Germinal center (tissue), 1 donor: Measurements from ENCODE around the gene CHRNB2.

Experiments used
- DNase-seq: peaks from one replicate; pipeline ENCODE4 v3.0.0; 2012; ENCODE audit warnings: mixed read lengths, low spot score

The CHRNB2 gene

DNA sequence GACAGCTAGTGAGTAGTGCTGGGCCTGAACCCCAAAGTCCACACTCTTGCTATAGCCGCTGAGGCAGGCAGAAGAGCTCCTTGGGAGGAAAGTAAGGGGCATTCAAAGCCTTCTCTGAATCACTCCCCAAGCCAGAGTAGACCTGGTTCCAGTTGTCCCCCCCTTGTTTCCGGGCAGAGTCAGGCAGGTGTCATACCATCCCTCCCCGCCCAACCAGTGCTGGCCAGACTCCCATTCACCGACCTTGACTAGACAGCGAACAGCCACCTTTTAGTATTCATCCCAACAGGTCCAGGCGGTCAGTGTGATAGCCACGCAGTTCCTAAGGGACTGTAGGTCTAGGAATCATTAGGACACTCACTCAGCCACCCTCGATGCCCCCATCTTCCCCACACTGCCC lies 11.8 kb downstream of the CHRNB2 start:
- no peak for DNase-seq

DNA sequence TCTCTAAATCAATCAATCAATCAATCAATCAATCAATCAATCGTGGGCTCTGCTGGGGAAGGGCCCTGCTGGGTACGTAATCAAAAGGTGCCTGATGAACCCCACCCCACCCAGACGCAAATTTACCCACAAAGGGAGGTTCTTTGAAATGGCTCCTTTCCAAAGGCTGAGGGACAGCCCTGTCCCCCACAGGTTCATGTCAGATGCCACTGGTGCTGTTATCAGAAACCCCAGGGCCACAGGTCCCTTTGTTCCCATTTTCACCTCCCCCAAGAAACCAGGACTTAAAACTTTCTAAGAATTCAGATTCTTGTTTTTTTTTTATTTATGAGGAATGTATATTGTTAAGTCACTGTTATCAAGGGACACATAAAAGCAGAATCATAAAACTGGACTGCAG lies 14.2 kb downstream of the CHRNB2 start:
- DNase-seq: no peak

DNA sequence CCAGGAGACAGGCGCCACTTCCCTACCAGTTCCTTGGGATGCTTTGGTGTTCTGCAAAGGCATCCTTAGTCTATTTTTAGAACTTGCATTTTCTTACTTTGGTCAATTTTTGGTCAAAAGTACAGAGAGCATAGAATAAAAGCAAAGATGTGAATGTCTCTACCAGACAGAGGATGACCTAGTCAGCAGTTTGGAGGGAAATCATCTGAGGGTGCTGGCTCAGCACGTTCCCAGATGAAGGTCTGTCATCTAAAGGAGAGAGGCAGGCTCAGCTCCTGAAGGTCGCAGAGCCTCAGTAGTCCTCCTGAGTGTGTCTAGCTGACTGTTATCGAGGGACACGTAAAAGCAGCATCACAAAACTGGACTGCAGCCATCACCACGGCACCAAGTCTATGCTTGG lies 15.3 kb downstream of the CHRNB2 start:
- DNase-seq: no peak

DNA sequence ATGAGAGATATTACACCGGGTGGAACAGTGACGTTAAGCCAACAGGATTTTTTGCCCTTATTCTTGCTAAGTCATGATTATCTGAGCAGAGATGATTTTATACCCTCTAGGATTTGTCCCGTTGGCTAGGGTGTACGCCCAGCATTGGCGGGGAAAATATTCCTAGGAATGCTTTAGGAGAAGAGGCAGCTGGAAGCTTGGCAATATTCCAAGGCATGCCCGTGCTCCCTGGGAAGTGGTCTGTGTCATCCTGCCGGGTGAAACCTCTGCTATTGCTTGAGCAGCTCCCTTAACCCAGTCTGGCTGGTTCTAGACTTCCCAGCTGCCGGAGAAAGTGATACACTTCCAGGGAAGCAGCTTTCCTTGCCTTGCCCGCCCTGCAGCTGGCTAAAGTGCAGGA lies 16.2 kb downstream of the CHRNB2 start:
- DNase-seq: no peak

DNA sequence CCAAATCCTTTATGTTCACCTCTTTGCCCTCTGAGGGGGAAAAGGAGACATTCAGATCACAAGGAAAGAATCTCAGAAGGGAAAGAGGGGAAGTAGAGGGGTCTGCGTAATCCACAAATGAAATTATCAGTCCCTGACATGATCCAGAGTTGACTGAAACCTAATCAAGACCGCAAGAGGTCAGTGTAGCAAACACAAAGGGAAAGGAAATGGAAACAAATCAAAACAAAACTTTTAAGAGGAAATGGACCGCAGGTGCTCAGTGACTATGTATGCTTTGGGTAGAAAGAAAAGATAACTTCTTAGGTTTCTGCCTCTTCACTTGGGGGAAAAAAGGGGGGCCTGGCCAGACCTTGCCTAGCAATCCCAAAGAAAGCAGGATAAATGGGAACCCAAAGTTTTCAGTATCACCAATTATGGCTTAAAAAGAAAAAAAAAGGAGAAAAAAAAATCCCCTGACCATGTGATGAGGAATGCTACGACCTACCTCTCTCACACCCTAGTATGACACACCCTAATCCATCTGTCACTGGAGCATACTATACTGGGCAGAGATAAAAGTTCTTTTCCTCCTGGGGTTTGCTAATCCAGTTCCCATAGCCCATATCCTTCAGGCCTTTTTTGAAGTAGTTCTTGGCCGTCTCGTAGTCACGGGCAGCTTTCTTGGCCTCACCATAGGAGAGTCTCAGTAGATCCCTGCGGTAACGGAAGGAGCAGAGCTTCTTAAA lies 16.9 kb downstream of the CHRNB2 start:
- no peak for DNase-seq

DNA sequence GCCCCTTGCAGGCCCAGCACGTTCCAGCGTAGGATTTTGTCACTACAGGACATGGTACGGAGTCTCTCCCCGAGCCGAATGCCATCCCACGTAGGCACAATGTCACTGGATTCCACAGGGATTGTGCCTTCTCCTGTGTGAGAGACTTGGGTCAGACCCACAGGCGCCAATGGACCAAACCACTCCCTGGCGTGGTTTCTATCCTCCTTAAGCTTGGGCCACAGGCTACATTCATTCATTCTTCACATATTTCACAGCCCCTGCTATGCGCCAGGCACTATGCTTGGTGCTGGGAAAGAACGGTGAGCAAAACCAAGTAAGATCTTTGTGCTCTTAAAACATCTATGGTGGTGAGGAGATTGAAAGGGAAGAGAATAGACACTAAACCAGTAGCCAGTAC lies 18.7 kb downstream of the CHRNB2 start:
- no peak for DNase-seq

DNA sequence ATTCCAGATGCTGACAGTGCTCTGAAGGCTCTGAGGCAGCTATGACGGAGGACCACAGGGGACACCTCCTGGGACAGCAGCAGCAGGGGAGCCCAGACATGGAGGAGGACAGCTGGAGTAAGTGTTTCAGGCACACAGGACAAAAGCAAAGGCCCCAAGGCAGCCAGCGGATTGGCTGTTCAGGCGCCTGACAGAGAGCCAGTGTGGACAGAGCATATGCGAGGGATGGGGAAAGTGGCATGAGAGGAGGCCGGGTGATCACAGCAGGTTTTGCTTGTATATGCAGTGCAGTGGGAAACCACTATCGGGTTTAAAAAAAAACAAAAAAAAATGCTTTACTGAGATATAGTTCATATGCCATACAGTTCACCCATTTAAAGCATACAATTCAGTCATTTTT lies 19.1 kb downstream of the CHRNB2 start:
- DNase-seq: no peak

DNA sequence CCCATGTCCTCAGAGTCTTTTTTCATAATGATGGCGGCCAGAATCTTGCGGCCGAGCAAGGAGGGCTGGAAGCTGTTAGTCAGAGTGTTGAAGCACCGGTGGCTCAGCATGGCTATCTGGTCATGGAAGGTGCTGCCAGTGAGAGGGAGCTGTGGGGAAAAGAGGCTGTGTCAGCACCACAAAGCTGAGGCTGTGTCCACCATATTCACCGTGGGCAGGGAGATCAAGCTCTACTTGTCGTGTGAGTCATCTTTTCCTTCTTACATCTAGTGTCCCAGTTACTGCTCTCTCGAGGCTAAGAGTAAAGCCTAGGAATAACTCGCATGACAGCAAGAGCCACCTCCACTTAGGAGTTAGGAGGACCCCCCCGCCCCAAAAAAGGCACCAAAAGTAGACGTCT lies 22.2 kb downstream of the CHRNB2 start:
- DNase-seq: no peak

DNA sequence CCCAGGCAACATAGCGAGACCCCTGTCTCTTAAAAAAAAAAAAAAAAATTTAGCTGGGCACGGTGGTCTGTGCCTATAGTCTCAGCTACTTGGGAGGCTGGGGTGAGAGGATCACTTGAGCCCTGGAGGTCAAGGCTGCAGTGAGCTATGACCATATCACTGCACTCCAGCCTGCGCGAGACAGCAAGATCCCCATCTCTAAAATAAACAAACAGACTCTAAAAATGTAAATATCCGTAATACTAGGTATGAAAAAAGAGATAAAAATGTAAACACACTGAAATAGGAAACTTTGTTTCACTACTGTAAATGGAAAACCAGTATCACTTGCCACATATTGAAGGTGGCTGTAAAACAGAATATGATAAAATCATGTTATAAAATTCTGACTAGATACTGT lies 23.2 kb downstream of the CHRNB2 start:
- DNase-seq: no peak

DNA sequence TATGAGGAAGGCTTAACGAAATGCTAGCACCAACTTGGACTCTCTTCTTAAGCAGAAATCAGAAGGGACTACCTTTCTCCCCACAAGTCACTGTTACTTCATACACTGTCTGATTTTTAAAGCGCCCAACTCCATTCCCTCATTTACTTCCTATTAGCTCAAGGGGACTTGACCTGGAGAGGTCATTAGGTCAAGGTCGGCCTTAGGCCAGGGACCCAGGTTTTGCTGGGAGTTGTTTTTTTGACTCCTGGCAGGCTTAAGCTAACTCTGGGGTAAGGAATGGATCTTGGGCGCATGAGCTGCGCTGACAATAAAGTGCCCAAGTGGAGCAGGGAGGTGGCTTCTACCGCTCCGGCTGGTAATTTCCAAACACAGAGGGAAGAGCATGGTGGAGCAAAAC lies 23.6 kb downstream of the CHRNB2 start:
- no peak for DNase-seq

DNA sequence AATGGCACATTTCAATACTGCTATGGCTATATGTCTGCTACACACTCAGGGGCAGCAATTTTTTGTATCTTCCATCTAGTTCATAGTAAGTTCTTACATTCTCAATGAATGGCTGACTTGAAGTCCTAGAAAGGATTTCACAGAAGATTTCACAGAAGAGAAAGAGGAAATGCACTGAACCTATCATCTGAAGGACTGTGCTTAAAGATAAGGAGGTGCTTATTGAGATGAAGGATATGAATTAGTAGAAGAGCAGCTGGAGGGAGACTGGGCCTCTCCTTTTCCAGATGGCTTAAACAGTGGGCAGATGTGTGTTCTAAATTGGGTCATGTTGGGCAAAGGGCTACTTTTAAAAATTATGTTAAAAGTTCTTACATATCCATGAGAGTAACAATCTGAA lies 25.8 kb downstream of the CHRNB2 start:
- no peak for DNase-seq

DNA sequence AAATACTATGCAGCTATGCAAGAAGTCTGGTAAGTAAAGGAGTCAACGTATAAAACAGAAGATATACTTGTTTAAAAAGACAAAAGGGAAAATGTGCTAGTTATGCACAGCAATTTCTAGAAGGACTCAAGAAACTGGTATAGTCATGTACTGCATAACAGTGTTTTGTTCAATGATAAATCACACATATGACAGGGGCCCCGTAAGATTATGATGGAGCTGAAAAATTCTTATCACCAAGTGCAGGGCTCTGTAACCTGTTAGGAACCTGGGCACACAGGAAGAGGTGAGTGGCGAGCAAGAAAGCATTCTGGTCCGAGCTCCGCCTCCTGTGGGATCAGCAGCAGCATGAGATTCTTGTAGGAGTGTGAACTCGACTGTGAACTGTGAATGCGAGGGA lies 27.2 kb downstream of the CHRNB2 start:
- no peak for DNase-seq

DNA sequence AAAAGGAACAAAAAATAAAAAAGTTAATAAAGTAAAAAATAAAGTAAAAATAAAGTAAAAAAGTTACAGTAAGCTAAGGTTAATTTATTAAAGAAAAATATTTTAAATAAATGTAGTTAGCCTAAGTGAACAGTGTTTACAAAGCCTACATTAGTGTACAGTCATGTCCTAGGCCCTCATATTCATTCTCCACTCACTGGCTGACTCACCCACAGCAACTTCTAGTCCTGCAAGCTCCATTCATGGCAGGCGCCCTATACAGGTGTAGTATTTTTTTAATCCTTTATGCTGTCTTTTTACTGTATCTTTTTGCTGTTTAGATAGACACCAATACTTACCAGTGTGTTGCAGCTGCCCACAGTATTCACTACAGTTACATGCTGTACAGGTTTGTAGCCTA lies 28.0 kb downstream of the CHRNB2 start:
- DNase-seq: no peak

DNA sequence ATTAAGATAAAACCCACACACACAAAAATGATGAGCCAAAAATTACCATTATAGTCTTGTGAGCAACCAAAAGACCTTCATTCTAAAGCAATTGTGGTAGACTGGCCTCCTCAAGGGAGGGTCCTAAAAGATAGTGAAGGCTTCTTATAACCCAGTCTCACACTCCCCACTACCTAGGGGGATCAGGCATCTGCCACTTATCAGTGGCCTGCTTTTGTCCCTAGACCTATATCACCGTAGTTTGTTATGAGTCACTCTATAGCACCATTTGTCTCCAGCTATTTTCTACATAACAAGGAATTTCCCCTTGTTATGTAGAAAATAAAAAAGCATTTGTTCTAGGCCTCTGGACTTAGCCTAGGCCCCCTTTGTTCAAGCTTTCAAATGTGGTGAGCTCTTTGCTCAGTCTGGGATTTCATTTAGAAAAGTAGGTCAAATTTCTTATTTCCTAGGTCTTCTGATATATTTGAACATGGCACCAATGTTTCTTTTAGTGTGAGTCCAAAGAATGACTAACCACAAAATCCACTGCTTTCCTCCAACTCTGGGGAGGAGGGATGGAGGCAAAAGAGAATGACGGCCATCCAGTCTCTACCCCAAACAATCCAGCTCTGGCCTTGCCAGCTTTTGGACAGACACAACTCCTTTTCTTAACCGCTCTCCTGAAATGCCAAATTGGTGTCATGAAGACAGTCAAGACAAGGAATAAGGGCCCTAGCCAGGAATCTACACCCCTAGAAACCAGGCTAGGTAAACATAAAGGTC lies 31.5 kb downstream of the CHRNB2 start:
- DNase-seq: no peak

DNA sequence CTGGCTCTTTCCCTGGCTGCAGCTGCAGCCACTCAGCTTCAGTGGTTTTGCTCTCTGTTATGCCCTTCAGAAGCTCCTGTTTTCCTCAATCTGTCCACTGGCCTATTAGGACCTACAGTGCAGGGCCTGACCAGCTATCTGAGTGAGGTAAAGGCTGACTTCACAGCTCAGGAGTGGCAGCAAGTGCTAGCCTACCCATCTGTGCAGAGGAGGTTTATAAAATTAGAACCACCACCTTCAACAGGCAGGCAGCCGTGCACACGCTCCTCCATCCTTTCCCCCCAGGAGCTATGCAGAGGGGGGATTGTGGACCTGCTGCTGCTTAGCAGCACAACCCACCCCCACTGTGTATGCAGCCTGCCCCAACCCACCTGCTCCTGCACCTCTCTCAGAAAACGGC lies 32.1 kb downstream of the CHRNB2 start:
- DNase-seq: no peak

DNA sequence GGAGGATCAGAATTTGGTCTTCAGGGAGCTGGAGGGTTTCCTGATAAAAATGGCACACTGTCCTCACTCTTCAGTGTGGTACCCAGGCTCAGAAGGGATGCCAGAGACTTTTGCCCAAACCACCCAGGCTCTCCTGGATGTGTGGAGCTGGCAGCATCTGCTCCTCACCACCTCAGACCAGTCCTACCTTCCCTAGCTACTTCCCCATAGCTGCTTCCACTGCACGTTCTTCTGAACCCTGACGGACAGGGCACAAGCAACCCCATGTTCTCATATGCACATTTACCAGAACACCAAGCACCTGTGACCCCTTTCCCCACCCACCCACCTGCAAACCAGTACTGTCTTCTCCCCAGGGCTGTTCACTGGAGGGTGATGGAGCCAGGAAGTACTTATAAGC lies 35.7 kb downstream of the CHRNB2 start:
- peak; percentile 30 for DNase-seq

DNA sequence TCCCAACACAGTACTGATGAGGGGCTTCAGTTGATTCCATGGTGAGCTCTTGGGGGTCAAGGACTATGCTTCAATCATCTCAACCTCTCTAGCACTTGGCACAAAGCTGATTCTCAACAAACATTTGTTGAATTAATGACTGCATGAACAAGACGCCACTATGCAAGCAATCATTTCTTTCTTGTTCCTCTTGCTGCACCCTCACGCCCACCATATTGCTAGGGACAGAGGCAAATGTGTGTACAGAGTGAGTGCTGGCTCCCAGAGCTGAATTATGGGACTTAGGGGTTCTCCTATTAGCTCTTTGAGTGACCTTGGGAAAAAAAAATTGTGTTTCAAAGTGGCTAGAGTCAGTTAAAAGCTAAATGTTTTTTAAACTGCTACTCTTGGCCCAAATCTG lies 38.0 kb downstream of the CHRNB2 start:
- DNase-seq: no peak

DNA sequence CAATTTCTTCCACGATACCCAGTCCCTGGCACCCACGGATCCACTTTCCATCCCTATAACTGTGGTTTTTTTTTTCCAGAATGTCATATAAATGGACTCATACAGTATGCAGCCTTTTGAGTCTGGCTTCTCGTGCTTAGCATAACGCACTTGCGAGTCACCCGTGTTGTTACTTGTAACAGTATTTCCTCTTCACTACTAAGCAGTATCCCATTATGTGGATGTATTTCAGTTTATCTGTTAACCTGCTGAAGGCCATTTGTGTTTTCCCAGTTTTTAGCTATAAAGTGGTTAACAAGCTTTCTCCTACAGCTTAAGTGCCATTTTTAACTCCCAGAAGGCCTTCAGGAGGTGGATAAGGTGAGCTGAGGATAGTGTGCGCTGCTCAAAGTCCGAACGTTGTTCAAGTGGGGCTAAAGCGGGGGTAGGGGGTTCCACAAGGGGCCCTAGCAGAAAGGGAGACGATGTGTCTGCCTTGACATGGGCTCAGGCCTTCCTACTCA lies 39.6 kb downstream of the CHRNB2 start:
- no peak for DNase-seq

DNA sequence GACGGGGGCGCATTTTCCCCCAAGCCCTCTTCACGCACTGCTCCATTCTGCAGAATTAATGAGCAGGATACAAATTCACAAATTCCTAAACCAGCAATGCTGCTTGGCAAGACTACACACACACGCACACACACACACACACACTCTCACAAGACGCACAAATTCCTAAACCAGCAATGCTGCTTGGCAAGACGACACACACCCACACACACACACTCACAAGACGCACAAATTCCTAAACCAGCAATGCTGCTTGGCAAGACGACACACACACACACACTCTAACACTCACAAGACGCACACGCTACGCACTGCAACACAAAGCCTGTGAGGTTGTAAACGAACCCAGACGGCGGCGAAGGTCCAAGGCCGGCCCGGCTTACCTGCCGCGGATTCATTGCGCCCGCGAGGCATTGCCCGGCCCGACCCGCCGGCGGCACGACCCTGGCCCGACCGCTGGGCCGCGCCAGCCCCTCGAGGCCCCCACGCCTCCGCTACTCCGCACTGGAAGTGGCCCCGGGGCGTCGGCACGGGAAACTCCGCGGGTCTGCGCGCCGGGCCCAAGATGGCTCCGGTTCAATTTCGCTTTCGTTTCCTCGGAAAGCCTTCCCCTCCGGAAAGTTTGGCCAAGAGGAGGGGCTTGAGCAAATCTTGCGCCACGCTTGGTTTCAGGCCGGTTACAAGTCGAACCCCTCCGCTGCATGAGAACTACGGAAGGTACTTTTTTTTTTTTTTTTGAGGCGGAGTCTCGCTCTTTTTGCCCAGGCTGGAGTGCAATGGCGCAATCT lies 40.2 kb downstream of the CHRNB2 start, which contains the start of gene ADAR:
TSS of gene ADAR (minus strand) at position 578 of the 788 bp plus-strand sequence. CDS start at position 398, 180 bp downstream.
- peak; percentile 87 for DNase-seq

DNA sequence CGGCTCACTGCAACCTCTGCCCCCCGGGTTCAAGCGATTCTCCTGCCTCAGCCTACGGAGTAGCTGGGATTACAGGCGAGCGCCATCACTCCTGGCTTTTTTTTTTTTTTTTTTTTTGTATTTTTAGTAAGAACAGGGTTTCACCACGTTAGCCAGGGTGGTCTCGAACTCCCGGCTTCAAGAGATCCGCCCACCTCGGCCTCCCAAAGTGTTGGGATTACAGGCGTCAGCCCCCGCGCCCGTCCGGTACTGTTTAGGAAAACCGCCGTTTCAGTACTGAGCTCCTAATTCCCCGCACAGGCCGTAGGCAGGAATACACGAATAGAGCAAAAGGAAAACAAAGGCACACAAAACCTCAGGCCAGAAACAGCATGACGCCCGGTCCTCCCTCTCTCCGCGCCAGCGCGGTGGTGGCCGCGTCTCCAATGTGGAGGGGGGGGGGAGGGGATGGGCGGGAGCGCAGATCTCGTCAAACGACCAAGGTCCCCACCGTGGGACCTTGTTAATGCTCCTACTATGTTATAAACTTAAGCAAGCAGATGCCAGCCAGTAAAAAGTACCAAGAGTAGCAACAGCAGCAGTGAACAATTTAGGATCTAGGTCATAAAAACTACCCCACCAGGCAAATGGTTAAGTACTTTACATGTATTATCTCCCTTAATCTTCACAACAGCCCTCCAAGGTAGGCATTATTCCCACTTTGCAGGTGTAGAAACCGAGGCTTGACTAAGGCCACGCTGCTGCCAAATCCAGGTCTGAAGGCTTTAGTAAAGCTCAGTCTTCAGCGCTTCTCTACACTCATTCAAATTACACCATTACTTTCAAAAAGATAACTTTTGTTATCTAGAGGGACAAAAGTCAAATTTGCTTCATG lies 41.1 kb downstream of the CHRNB2 start:
- no peak for DNase-seq
